ENCODE measurements around the gene JUND. TPM values are rescaled to one million over a fixed set of nuclear protein-coding genes. Genes with fewer than 3 reads are reported as not detected.

The JUND gene
- total and polyA plus RNA-seq, 2 of the 4 experiments (the other 2 are of a cell fraction): 14.2 to 77.2 TPM

DNA sequence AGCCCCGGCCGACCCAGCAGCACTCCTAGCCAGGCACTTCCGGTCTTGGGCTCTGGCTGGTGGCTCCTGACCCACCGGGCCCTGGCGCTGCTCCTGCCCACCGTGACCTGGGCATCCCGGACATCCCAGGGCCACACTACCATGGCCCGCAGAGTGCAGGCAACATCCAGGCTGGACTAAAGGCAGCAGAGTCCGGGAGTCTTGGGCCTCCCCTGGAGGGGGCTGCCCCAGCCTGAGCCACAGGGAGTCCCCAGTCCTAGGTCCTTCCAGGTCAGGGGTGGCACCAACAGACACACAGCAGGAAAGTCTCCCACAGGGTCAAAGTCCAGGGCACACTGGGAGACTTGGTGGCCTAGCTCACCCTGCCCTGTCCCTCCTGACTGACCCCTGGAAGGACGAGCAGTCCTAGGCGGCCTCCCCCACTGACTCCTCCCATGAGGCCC is 30.7 kb upstream of the JUND start:
- intact Hi-C loops (cut with micrococcal nuclease) (no loop called here), dilution Hi-C loops (cut with HindIII; ENCODE audit: low sequenced_read_pairs, unreplicated experiment) (no loop called here), in situ Hi-C loops (cut with MboI; ENCODE audit: low sequenced_read_pairs) (no loop called here)
- H2AK9ac ChIP-seq (replicated peaks; ENCODE audit: low read depth, low read length, poor library complexity): peak overlapping the region; percentile 28
- H3K9ac ChIP-seq (ENCODE audit: low read depth, low read length): no peak overlapping the region
- CTCF ChIA-PET: no interaction called here
- no peak overlapping the region for H2BK15ac ChIP-seq (ENCODE audit: low read depth, low read length)
- H3K4me2 ChIP-seq (ENCODE audit: low read depth, low read length): no peak overlapping the region
- DNase-seq (no peak), ATAC-seq (ENCODE audit: low read depth) (no peak)
- POLR2A ChIA-PET (ENCODE audit: unreplicated experiment): no interaction called here
- 90% methylated on average over 5 of the region's 11 CpGs; no CpG with 5 or more reads in 1 of the 2 experiments for WGBS, 2 experiments (ENCODE audit: extremely low coverage in 2 of 2, insufficient read length in 1 of 2)
- TF ChIP-seq NFE2L2 (IDR thresholded peaks at IDR 0.05; ENCODE audit: low read depth, low read length) (no peak), MXI1 (IDR thresholded peaks at IDR 0.05; ENCODE audit: borderline replicate concordance, low read depth, low read length) (no peak), CHD1 (IDR thresholded peaks at IDR 0.05; ENCODE audit: low read depth, low read length) (no peak), FOS (IDR thresholded peaks at IDR 0.05; ENCODE audit: low read depth, low read length) (no peak), MAZ (IDR thresholded peaks at IDR 0.05; ENCODE audit: borderline replicate concordance, low read depth, low read length) (no peak), RFX5 (IDR thresholded peaks at IDR 0.05; ENCODE audit: low read depth, low read length) (no peak)
- TF ChIP-seq, protein P1, sequence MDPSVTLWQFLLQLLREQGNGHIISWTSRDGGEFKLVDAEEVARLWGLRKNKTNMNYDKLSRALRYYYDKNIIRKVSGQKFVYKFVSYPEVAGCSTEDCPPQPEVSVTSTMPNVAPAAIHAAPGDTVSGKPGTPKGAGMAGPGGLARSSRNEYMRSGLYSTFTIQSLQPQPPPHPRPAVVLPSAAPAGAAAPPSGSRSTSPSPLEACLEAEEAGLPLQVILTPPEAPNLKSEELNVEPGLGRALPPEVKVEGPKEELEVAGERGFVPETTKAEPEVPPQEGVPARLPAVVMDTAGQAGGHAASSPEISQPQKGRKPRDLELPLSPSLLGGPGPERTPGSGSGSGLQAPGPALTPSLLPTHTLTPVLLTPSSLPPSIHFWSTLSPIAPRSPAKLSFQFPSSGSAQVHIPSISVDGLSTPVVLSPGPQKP (IDR thresholded peaks at IDR 0.05; ENCODE audit: borderline replicate concordance, low read depth, low read length): no peak
- TF ChIP-seq, protein P2, sequence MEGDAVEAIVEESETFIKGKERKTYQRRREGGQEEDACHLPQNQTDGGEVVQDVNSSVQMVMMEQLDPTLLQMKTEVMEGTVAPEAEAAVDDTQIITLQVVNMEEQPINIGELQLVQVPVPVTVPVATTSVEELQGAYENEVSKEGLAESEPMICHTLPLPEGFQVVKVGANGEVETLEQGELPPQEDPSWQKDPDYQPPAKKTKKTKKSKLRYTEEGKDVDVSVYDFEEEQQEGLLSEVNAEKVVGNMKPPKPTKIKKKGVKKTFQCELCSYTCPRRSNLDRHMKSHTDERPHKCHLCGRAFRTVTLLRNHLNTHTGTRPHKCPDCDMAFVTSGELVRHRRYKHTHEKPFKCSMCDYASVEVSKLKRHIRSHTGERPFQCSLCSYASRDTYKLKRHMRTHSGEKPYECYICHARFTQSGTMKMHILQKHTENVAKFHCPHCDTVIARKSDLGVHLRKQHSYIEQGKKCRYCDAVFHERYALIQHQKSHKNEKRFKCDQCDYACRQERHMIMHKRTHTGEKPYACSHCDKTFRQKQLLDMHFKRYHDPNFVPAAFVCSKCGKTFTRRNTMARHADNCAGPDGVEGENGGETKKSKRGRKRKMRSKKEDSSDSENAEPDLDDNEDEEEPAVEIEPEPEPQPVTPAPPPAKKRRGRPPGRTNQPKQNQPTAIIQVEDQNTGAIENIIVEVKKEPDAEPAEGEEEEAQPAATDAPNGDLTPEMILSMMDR (conservative IDR thresholded peaks at IDR 0.05; ENCODE audit: low read depth, low read length): no peak
- no peak overlapping the region for H3K4me3 ChIP-seq (ENCODE audit: insufficient read depth, low read depth, low read length)
- no peaks in the 10 kb centered on the region for H3K27me3 ChIP-seq (ENCODE audit: control insufficient read depth, insufficient read depth, low read length)
- H4K5ac ChIP-seq (ENCODE audit: low read depth, low read length): no peak overlapping the region
- no peak overlapping the region for H3K18ac ChIP-seq (ENCODE audit: low read depth, low read length)
- no peak overlapping the region for H4K8ac ChIP-seq (ENCODE audit: low read depth in 2 of 2, low read length in 2 of 2)
- no peak overlapping the region for H3K27ac ChIP-seq (ENCODE audit: insufficient read depth, low read length)
- peaks cover 2% of the 10 kb centered on the region; the same call in 1 of the 2 replicates for H3K4me1 ChIP-seq (ENCODE audit: control insufficient read depth, insufficient read depth, low read length)
- no peak overlapping the region for H2BK20ac ChIP-seq (ENCODE audit: low read depth, low read length)
- 0 out of 2 replicates have a peak, but pooled peaks cover 3% of the 10 kb centered on the region for H3K9me1 ChIP-seq (ENCODE audit: insufficient read depth, low read length)
- H3K4ac ChIP-seq (ENCODE audit: low read depth, low read length): no peak overlapping the region
- no peaks in the 10 kb centered on the region for H4K20me1 ChIP-seq (ENCODE audit: insufficient read depth, low read length)
- no peak overlapping the region for H3K23ac ChIP-seq (ENCODE audit: low read depth, low read length)
- no peak overlapping the region for H2BK120ac ChIP-seq (ENCODE audit: low read depth, low read length)
- H3K9me3 ChIP-seq (ENCODE audit: control insufficient read depth, insufficient read depth, low read length): no peaks in the 10 kb centered on the region
- H3K14ac ChIP-seq (replicated peaks; ENCODE audit: low read depth, low read length): no peak overlapping the region
- peaks cover 40% of the 10 kb centered on the region for H3K36me3 ChIP-seq (ENCODE audit: control insufficient read depth, insufficient read depth, low read length)
- H2AFZ ChIP-seq (replicated peaks; ENCODE audit: low read length, poor library complexity): no peak overlapping the region
- no TSS peak for BruUV-seq (replicated peaks)
- H2AK5ac ChIP-seq (ENCODE audit: low read depth, low read length): no peak overlapping the region
- no peak overlapping the region for H4K91ac ChIP-seq (ENCODE audit: insufficient read depth, low read depth, low read length)
- H3K56ac ChIP-seq (ENCODE audit: extremely low read depth, insufficient read depth, low read length): no peak overlapping the region
- peaks cover 8 to 45% of the 10 kb centered on the region in 2 experiments for H3K79me1 ChIP-seq (ENCODE audit: low read depth in 1 of 2, low read length in 2 of 2)
- no peak overlapping the region for H2BK5ac ChIP-seq (ENCODE audit: low read depth, low read length, poor library complexity, severe bottlenecking)
